Measurements from ENCODE around the gene MEIS2.
A peak's percentile ranks its signal among the peaks of the same experiment; 100 is the strongest.

Gene MEIS2

GRCh38 chr15:37015451-37015850 lies 84.9 kb downstream of the MEIS2 start:
- Histone ChIP-seq H4K20me1 (ENCODE audit: insufficient read depth, low read length) (no peaks in the 10 kb centered on the region), H3K4me3 (ENCODE audit: low read length) (peak overlapping the region; percentile 37), H3K9me3 (ENCODE audit: insufficient read depth, low read length) (no peaks in the 10 kb centered on the region), H3K9ac (ENCODE audit: low read length) (no peak overlapping the region), H2AFZ (ENCODE audit: low read depth, low read length) (no peak overlapping the region), H3K4me2 (ENCODE audit: low read length) (peak overlapping the region; percentile 48), H3K4me1 (ENCODE audit: low read length) (peaks cover 37% of the 10 kb centered on the region), H3K79me2 (ENCODE audit: low read length) (no peaks in the 10 kb centered on the region), H3K36me3 (replicated peaks; ENCODE audit: low read depth, low read length) (no peaks in the 10 kb centered on the region), H3K27me3 (ENCODE audit: low read depth, low read length) (no peaks in the 10 kb centered on the region), H3K27ac (ENCODE audit: low read length) (no peak overlapping the region)
- TF ChIP-seq CTCF (IDR thresholded peaks at IDR 0.05; ENCODE audit: low read depth, low read length) (no peak), EZH2phosphoT487 (IDR thresholded peaks at IDR 0.05; ENCODE audit: low read depth) (no peak)

GRCh38 chr15:37015035-37015434 lies 85.3 kb downstream of the MEIS2 start:
- Histone ChIP-seq H3K27ac (ENCODE audit: low read length) (no peak overlapping the region), H3K9ac (ENCODE audit: low read length) (no peak overlapping the region), H3K4me3 (ENCODE audit: low read length) (peak overlapping the region; percentile 37), H3K79me2 (ENCODE audit: low read length) (no peaks in the 10 kb centered on the region), H3K9me3 (ENCODE audit: insufficient read depth, low read length) (no peaks in the 10 kb centered on the region), H3K27me3 (ENCODE audit: low read depth, low read length) (no peaks in the 10 kb centered on the region), H3K4me1 (ENCODE audit: low read length) (peaks cover 33% of the 10 kb centered on the region), H3K4me2 (ENCODE audit: low read length) (peak overlapping the region; percentile 48), H2AFZ (ENCODE audit: low read depth, low read length) (no peak overlapping the region), H4K20me1 (ENCODE audit: insufficient read depth, low read length) (no peaks in the 10 kb centered on the region), H3K36me3 (replicated peaks; ENCODE audit: low read depth, low read length) (no peaks in the 10 kb centered on the region)
- no peak for TF ChIP-seq EZH2phosphoT487 (IDR thresholded peaks at IDR 0.05; ENCODE audit: low read depth)
- TF ChIP-seq CTCF (IDR thresholded peaks at IDR 0.05; ENCODE audit: low read depth, low read length), result no peak

- Histone ChIP-seq H2AFZ (ENCODE audit: low read depth, low read length) (no peak overlapping the region), H3K9me3 (ENCODE audit: insufficient read depth, low read length) (no peaks in the 10 kb centered on the region), H3K79me2 (ENCODE audit: low read length) (no peaks in the 10 kb centered on the region), H3K4me2 (ENCODE audit: low read length) (peak overlapping the region; percentile 48), H3K9ac (ENCODE audit: low read length) (no peak overlapping the region), H3K27me3 (ENCODE audit: low read depth, low read length) (no peaks in the 10 kb centered on the region), H3K27ac (ENCODE audit: low read length) (no peak overlapping the region), H3K4me1 (ENCODE audit: low read length) (peaks cover 28% of the 10 kb centered on the region), H4K20me1 (ENCODE audit: insufficient read depth, low read length) (no peaks in the 10 kb centered on the region), H3K4me3 (ENCODE audit: low read length) (peak overlapping the region; percentile 37), H3K36me3 (replicated peaks; ENCODE audit: low read depth, low read length) (no peaks in the 10 kb centered on the region)
- no peak for TF ChIP-seq CTCF (IDR thresholded peaks at IDR 0.05; ENCODE audit: low read depth, low read length)
- no peak for TF ChIP-seq EZH2phosphoT487 (IDR thresholded peaks at IDR 0.05; ENCODE audit: low read depth)
Observed at GRCh38 chr15:37014566-37014965, 85.8 kb downstream of the MEIS2 start.

- no peaks in the 10 kb centered on the region for H3K36me3 ChIP-seq (replicated peaks; ENCODE audit: low read depth, low read length)
- H3K4me3 ChIP-seq (ENCODE audit: low read length), result no peak overlapping the region
- H3K9ac ChIP-seq (ENCODE audit: low read length), result no peak overlapping the region
Observed at GRCh38 chr15:37014137-37014536, 86.2 kb downstream of the MEIS2 start.

More at GRCh38 chr15:37014137-37014536, 86.2 kb downstream of the MEIS2 start:
- no peak overlapping the region for H3K27ac ChIP-seq (ENCODE audit: low read length)
- H3K79me2 ChIP-seq (ENCODE audit: low read length), result no peaks in the 10 kb centered on the region
- no peak overlapping the region for H2AFZ ChIP-seq (ENCODE audit: low read depth, low read length)
- no peak overlapping the region for H3K4me2 ChIP-seq (ENCODE audit: low read length)
- TF ChIP-seq CTCF (IDR thresholded peaks at IDR 0.05; ENCODE audit: low read depth, low read length) (no peak), EZH2phosphoT487 (IDR thresholded peaks at IDR 0.05; ENCODE audit: low read depth) (no peak)
- peaks cover 24% of the 10 kb centered on the region for H3K4me1 ChIP-seq (ENCODE audit: low read length)
- H3K9me3 ChIP-seq (ENCODE audit: insufficient read depth, low read length), result no peaks in the 10 kb centered on the region
- H3K27me3 ChIP-seq (ENCODE audit: low read depth, low read length), result no peaks in the 10 kb centered on the region
- no peaks in the 10 kb centered on the region for H4K20me1 ChIP-seq (ENCODE audit: insufficient read depth, low read length)

Measured in OCI-LY3 (cell line).